ENCODE data around the gene NDUFAF8. TPM values are rescaled to one million over a fixed set of nuclear protein-coding genes. Genes with fewer than 3 reads are reported as not detected.

Gene NDUFAF8
- total RNA-seq, 4 donors from 2014 or later, result 16.9 to 38.4 (median 22.3) TPM

DNA sequence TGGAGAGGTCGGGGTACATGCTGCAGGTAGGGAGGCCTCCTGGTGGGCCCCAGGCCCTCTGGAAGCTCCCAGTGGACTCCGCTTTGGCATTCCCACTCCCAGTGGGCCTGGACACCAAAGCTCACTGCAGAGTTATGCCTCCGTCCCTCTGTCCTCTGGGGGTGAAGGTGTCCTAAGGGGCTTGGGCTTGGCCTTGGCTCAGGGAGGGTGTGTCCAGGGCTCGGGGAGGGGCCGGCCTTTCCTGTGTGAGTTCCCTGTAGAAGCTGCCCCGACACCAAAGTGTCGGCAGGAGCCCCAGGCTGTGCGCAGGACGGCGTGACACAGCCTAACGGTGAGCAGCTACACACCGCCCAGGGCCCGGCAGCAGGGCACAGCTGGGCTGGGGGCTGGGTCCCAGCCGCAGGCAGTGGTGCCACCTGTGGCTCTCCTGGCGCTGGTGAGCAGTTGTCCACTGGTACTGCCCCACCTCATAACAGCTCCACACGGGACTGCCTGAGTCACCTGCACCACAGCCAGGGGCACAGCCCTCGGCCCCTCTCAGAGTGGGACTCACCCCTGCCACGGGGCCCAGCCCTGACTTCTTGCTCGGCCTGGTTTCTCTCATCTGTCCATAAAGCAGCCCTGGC lies 6.4 kb upstream of the NDUFAF8 start:
- Histone ChIP-seq H3K9me3 (no peaks in the 10 kb centered on the region), H3K36me3 (peaks cover 0 to 90% of the 10 kb centered on the region in 2 donors), H3K27me3 (no peaks in the 10 kb centered on the region), H3K27ac (no peak overlapping the region), H3K4me1 (peaks cover 0 to 26% (median 10%) of the 10 kb centered on the region in 3 donors), H3K4me3 (no peak overlapping the region)
- ATAC-seq, result peak; percentile 6
- TF ChIP-seq, protein P1, sequence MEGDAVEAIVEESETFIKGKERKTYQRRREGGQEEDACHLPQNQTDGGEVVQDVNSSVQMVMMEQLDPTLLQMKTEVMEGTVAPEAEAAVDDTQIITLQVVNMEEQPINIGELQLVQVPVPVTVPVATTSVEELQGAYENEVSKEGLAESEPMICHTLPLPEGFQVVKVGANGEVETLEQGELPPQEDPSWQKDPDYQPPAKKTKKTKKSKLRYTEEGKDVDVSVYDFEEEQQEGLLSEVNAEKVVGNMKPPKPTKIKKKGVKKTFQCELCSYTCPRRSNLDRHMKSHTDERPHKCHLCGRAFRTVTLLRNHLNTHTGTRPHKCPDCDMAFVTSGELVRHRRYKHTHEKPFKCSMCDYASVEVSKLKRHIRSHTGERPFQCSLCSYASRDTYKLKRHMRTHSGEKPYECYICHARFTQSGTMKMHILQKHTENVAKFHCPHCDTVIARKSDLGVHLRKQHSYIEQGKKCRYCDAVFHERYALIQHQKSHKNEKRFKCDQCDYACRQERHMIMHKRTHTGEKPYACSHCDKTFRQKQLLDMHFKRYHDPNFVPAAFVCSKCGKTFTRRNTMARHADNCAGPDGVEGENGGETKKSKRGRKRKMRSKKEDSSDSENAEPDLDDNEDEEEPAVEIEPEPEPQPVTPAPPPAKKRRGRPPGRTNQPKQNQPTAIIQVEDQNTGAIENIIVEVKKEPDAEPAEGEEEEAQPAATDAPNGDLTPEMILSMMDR (IDR thresholded peaks at IDR 0.05), result no peak
- TF ChIP-seq POLR2A (IDR thresholded peaks at IDR 0.05), result no peak
- no peak for TF ChIP-seq EP300 (IDR thresholded peaks at IDR 0.05)
- WGBS, 2 donors (ENCODE audit: low coverage in 1 of 2), result 80 to 90% methylated on average over 1 to 2 of the region's 19 CpGs

DNA sequence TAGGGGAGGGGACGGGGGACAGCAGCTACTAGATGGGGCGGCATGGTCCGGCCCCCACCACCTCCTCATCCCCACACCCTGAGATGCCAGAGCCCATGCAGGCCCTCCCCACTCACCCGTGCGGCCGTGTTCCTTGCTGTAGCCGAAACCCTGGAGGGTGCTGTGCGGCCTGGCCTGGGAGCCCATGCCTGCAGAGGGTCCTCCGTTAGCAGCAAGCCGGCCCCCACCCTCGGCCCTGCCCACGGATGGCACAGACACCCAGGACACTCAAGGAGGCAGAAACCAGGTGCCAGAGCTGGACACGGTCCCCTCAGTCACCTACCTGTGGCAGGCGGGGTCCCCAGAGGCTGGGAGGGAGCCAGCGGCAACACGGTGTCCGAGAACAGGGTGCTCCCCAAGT lies 5.8 kb upstream of the NDUFAF8 start:
- no CpG with 5 or more reads among the region's 17 CpGs for WGBS, 2 donors (ENCODE audit: low coverage in 1 of 2)
- Histone ChIP-seq H3K9me3 (no peaks in the 10 kb centered on the region), H3K36me3 (peaks cover 0 to 87% of the 10 kb centered on the region in 2 donors)

DNA sequence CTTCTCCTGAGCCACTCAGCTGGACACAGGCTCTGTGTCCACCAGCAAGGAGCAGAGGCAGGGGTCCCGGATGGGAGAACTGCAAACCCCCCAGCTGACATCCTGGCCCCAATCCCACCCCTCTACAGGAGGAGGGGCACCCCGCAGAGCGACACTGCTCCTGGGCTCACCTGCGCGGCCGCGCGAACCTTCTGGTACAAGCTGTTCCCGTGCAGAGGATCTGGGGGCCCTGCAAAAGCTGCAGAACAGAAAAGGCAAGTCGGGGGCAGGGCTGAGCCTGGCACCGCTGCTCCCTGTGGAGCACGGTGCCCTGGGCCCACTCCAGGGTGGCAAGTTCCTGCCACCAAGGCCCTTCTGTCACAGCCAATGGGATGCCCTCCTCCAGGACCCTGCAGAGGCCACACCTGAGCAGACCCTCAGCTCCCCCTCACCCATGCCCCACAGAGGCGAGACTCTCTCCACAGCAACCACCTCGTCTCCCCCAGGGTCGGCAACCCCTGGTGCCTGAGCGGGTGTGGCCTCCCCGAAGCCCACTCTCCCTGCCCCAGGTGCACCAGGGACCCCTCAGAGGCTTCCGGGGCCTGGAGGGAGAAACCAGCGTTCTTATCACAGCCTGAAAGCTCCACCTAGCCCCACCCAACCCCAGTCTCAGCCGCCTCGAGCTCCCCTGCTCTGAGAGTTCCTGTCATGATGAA lies 5.2 kb upstream of the NDUFAF8 start:
- H3K9me3 ChIP-seq, result no peaks in the 10 kb centered on the region
- H3K36me3 ChIP-seq, result peaks cover 0 to 81% of the 10 kb centered on the region in 2 donors
- peaks cover 0 to 33% (median 17%) of the 10 kb centered on the region in 3 donors for H3K4me1 ChIP-seq
- H3K27me3 ChIP-seq, result no peaks in the 10 kb centered on the region
- no peak overlapping the region for H3K4me3 ChIP-seq
- TF ChIP-seq, protein P1 (IDR thresholded peaks at IDR 0.05), result no peak
- TF ChIP-seq POLR2A (IDR thresholded peaks at IDR 0.05) (no peak), POLR2AphosphoS5 (IDR thresholded peaks at IDR 0.05) (no peak), EP300 (IDR thresholded peaks at IDR 0.05) (no peak)
- 58 to 100% methylated on average over 1 to 3 of the region's 21 CpGs for WGBS, 2 donors (ENCODE audit: low coverage in 1 of 2)
- no peak for ATAC-seq
- no peak overlapping the region for H3K27ac ChIP-seq

More for the DNA sequence above, 5.8 kb upstream of the NDUFAF8 start:
- Histone ChIP-seq H3K4me3 (no peak overlapping the region), H3K4me1 (peaks cover 0 to 32% (median 16%) of the 10 kb centered on the region in 3 donors), H3K27ac (no peak overlapping the region), H3K27me3 (no peaks in the 10 kb centered on the region)
- no peak for ATAC-seq
- TF ChIP-seq POLR2A (IDR thresholded peaks at IDR 0.05), result no peak
- no peak for TF ChIP-seq EP300 (IDR thresholded peaks at IDR 0.05)
- TF ChIP-seq, protein P1 (IDR thresholded peaks at IDR 0.05), result no peak
- no peak for TF ChIP-seq POLR2AphosphoS5 (IDR thresholded peaks at IDR 0.05)

DNA sequence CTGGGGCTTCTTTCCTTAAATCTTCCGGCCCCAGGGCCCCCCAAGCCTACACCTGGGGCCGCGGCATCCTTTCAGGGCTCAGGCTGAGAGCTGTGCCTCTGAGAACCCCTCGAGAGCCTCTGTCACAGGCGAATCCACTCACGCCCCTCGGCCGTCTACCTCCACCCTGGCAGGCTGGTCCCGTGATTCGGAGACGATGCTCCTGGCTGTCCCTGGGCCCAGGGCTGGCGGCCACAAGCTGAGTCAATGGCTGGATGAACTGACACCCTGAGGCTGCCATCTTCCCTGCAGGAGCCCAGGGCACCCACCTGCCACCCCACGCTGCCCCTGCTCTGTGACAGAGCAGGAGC lies 4.6 kb upstream of the NDUFAF8 start:
- peaks cover 0 to 76% of the 10 kb centered on the region in 2 donors for H3K36me3 ChIP-seq

More for the DNA sequence above, 4.6 kb upstream of the NDUFAF8 start:
- Histone ChIP-seq H3K27me3 (no peaks in the 10 kb centered on the region), H3K27ac (no peak overlapping the region), H3K9me3 (no peaks in the 10 kb centered on the region), H3K4me1 (peaks cover 0 to 34% (median 17%) of the 10 kb centered on the region in 3 donors), H3K4me3 (no peak overlapping the region)
- 83% methylated on average over 8 of the region's 13 CpGs; no CpG with 5 or more reads in 1 of the 2 donors for WGBS, 2 donors (ENCODE audit: low coverage in 1 of 2)
- ATAC-seq, result no peak
- TF ChIP-seq EP300 (IDR thresholded peaks at IDR 0.05), result no peak
- TF ChIP-seq, protein P1 (IDR thresholded peaks at IDR 0.05), result no peak

Data from gastroesophageal sphincter (tissue), 4 donors.